DOHH2 (cell line): Measurements from ENCODE around the gene ZNF557.
"Not testable (repeated sequence)": the region's sequence is repeated elsewhere in the genome, so short reads cannot be mapped to it uniquely, and the experiment has no call there.

Source experiments
- EZH2phosphoT487 ChIP-seq: fragments of 200-600 bp; sonication (generic); IDR thresholded peaks from 2 replicates; pipeline ENCODE4 v1.6.1; 2017; ENCODE audit warnings: borderline replicate concordance, mild to moderate bottlenecking, antibody characterized with exemption, low read length, moderate library complexity, mixed read lengths
- TF ChIP-seq, protein P1 (sequence below): fragments of 200-600 bp; sonication (generic); IDR thresholded peaks from one replicate; pipeline ENCODE4 v1.5.1; 2014; ENCODE audit warnings: antibody characterized with exemption, mild to moderate bottlenecking, low read depth, low read length; ENCODE audit not compliant: poor library complexity, severe bottlenecking

DNA sequence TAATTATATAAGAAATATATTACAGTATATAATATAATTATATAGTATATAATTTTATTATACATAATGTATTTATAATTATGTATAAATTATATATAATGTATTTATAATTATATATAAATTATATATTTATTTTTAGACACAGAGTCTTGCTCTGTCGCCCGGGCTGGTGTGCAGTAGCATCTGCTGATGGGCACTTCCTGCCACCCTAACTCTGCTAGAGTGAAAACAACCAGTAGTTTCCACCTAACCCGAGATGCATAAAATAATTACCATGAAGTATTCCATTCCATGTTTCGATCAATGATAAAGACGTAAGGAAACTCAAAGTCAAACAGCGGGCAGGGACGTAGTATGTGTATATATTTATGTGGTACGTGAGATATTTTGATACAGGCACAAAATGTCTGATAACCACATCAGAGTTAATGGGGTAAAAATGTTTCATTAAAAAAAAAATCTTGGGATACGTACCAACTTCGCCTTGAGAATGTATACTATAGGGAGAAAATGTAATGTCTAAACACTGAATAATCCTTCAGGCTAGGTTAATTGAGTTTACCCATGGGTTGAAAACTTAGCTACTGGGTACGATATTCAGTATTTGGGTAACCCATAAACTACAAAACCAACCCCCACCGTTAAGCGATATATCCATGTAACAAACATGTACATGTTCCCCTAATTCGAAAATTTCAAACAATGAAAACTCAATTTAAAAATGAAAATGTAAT, 14.7 kb upstream of the ZNF557 start:
- TF ChIP-seq, protein P1, sequence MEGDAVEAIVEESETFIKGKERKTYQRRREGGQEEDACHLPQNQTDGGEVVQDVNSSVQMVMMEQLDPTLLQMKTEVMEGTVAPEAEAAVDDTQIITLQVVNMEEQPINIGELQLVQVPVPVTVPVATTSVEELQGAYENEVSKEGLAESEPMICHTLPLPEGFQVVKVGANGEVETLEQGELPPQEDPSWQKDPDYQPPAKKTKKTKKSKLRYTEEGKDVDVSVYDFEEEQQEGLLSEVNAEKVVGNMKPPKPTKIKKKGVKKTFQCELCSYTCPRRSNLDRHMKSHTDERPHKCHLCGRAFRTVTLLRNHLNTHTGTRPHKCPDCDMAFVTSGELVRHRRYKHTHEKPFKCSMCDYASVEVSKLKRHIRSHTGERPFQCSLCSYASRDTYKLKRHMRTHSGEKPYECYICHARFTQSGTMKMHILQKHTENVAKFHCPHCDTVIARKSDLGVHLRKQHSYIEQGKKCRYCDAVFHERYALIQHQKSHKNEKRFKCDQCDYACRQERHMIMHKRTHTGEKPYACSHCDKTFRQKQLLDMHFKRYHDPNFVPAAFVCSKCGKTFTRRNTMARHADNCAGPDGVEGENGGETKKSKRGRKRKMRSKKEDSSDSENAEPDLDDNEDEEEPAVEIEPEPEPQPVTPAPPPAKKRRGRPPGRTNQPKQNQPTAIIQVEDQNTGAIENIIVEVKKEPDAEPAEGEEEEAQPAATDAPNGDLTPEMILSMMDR: not testable (repeated sequence)
- TF ChIP-seq EZH2phosphoT487: not testable (repeated sequence)
